ENCODE measurements around the gene TBC1D21. TPM values are rescaled to one million over a fixed set of nuclear protein-coding genes. Genes with fewer than 3 reads are reported as not detected.
A peak's percentile ranks its signal among the peaks of the same experiment; 100 is the strongest.

TBC1D21 gene
- total RNA-seq, 4 donors from 2014 or later: not detected

GRCh38 chr15:73839699-73840377 lies 33.5 kb upstream of the TBC1D21 start:
- no peaks in the 10 kb centered on the region for H3K36me3 ChIP-seq
- no peaks in the 10 kb centered on the region for H3K27me3 ChIP-seq
- no peak for TF ChIP-seq POLR2A (IDR thresholded peaks at IDR 0.05)
- TF ChIP-seq, protein P1, sequence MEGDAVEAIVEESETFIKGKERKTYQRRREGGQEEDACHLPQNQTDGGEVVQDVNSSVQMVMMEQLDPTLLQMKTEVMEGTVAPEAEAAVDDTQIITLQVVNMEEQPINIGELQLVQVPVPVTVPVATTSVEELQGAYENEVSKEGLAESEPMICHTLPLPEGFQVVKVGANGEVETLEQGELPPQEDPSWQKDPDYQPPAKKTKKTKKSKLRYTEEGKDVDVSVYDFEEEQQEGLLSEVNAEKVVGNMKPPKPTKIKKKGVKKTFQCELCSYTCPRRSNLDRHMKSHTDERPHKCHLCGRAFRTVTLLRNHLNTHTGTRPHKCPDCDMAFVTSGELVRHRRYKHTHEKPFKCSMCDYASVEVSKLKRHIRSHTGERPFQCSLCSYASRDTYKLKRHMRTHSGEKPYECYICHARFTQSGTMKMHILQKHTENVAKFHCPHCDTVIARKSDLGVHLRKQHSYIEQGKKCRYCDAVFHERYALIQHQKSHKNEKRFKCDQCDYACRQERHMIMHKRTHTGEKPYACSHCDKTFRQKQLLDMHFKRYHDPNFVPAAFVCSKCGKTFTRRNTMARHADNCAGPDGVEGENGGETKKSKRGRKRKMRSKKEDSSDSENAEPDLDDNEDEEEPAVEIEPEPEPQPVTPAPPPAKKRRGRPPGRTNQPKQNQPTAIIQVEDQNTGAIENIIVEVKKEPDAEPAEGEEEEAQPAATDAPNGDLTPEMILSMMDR (IDR thresholded peaks at IDR 0.05): no peak
- H3K4me3 ChIP-seq: no peak overlapping the region
- no peak overlapping the region for H3K27ac ChIP-seq
- no peaks in the 10 kb centered on the region for H3K9me3 ChIP-seq
- DNase-seq: peak in 1 of 3 donors; percentile 9
- no peaks in the 10 kb centered on the region for H3K4me1 ChIP-seq

DNA sequence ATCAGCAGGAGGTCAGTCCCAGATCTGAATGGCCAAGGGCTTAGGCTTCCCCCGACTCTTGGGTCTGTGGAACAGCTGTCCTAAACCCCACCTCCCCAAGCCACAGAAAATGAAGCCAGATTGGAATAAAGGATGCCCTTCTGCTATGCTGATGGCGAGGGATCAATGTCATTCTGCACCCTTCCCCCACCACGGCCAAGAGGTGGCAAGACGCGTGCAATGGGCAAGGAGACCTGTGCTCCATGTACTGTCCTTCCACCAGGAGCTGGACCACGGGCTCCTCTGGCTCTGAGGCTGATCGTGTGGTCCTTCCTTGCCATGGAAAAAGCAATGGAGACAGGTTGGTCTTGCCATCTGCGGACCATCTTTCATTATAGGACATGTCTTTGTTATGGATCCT lies 32.6 kb upstream of the TBC1D21 start:
- H3K4me1 ChIP-seq: no peaks in the 10 kb centered on the region
- no peaks in the 10 kb centered on the region for H3K9me3 ChIP-seq
- peak in 1 of 3 donors; percentile 8 for DNase-seq
- H3K27ac ChIP-seq: no peak overlapping the region
- H3K27me3 ChIP-seq: no peaks in the 10 kb centered on the region
- H3K4me3 ChIP-seq: no peak overlapping the region
- H3K36me3 ChIP-seq: no peaks in the 10 kb centered on the region
- TF ChIP-seq, protein P1 (IDR thresholded peaks at IDR 0.05): no peak
- no peak for TF ChIP-seq POLR2A (IDR thresholded peaks at IDR 0.05)

DNA sequence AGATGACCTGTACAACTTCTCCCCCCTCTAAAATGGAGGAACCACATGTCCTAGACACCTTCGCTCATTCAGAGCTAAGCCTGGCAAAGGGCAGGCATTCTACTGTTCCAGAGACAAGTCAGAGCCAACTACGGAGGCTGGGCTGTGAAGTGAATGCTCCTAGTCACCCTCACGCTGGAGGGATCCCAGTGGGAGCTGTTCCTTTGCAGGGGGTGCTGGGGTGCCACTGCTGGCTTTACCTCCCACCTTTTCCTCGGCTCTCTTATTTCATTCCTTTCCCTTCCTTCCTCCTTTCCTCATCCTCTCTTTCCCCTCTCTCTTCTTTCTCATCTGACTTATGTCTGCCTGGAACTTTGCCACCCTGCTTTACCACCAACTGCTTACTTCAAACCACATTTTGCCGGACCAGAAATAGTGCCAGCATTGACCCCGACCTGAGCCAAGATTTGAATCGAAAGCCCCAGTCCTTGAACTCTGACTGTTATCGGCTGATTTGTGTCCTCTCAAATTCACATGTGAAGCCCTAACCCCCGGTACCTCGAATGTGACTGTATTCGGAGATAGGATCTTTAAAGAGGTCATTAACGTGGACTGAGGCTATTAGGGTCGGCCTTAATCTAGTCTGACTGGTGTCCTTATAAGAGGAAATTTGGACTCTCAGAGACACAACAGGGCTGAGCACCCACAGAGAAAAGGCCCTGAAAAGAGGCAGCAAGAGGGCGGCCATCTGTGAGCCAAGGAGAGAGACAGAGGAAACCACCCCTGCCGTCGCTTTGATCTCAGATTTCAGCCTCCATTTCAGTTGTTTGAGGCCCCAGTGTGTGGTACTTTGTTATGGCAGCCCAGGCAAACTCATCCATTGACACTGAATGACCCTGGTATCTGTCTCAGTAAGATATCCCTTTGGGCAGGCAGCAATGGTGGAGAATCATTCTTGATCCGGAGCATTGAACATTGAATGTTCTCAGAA lies 31.3 kb upstream of the TBC1D21 start:
- no peak overlapping the region for H3K27ac ChIP-seq
- H3K9me3 ChIP-seq: no peaks in the 10 kb centered on the region
- DNase-seq: peak in 1 of 3 donors; percentile 24
- H3K27me3 ChIP-seq: no peaks in the 10 kb centered on the region
- no peak overlapping the region for H3K4me3 ChIP-seq
- no peak for TF ChIP-seq POLR2A (IDR thresholded peaks at IDR 0.05)
- TF ChIP-seq, protein P1 (IDR thresholded peaks at IDR 0.05): no peak
- no peaks in the 10 kb centered on the region for H3K4me1 ChIP-seq
- no peaks in the 10 kb centered on the region for H3K36me3 ChIP-seq

DNA sequence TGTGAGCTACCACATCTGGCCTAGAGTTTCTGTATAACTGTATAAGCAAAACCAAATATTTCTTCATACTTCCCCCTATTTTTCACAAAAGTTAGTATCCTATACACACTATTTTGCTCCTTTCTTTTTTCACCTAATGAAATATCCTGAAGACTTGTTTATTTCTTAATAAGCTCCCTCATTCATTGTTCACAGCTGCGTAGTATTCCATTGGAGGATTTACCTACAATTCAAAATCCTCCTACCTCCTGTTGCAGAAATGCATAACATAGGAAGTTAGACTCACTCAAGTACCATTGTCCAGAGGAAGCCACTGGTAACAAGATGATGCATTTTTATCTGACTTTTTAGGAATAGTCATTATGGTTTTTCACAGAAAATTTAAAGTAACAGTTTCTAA lies 29.6 kb upstream of the TBC1D21 start:
- no peaks in the 10 kb centered on the region for H3K9me3 ChIP-seq
- TF ChIP-seq, protein P1 (IDR thresholded peaks at IDR 0.05): no peak
- no peak for TF ChIP-seq POLR2A (IDR thresholded peaks at IDR 0.05)
- no peaks in the 10 kb centered on the region for H3K4me1 ChIP-seq
- no peaks in the 10 kb centered on the region for H3K27me3 ChIP-seq
- no peak overlapping the region for H3K27ac ChIP-seq
- no peaks in the 10 kb centered on the region for H3K36me3 ChIP-seq
- no peak for DNase-seq
- no peak overlapping the region for H3K4me3 ChIP-seq

DNA sequence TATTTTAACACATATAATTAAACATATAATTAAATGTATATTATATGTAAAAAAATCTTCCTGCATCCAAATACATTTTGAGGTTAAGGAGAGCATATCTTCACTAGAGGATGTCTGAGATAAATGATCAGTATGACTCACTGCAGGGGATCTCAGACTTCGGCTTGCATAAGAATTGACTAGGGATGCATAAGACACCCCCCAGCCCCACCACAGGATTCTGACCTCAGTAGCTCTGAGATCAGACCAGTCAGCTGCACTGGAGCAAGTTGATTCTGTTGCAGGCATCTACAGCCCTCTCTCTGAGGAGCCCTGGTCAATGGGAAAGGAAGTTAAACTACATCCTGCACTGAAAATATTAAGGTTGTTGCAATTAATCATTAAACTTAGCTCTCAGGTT lies 29.0 kb upstream of the TBC1D21 start:
- Histone ChIP-seq H3K9me3 (no peaks in the 10 kb centered on the region), H3K4me1 (no peaks in the 10 kb centered on the region), H3K27ac (no peak overlapping the region), H3K27me3 (no peaks in the 10 kb centered on the region), H3K36me3 (no peaks in the 10 kb centered on the region), H3K4me3 (no peak overlapping the region)
- peak in 1 of 3 donors; percentile 17 for DNase-seq
- no peak for TF ChIP-seq POLR2A (IDR thresholded peaks at IDR 0.05)
- TF ChIP-seq, protein P1 (IDR thresholded peaks at IDR 0.05): no peak
